ENCODE data around the gene SNX24.
"Not testable (repeated sequence)": the region's sequence is repeated elsewhere in the genome, so short reads cannot be mapped to it uniquely, and the experiment has no call there.

The SNX24 gene

GRCh38 chr5:122959740-122960445 is 114.5 kb downstream of the SNX24 start:
- in situ Hi-C loops (cut with HindIII; ENCODE audit: low sequenced_read_pairs) = no loop called here

DNA sequence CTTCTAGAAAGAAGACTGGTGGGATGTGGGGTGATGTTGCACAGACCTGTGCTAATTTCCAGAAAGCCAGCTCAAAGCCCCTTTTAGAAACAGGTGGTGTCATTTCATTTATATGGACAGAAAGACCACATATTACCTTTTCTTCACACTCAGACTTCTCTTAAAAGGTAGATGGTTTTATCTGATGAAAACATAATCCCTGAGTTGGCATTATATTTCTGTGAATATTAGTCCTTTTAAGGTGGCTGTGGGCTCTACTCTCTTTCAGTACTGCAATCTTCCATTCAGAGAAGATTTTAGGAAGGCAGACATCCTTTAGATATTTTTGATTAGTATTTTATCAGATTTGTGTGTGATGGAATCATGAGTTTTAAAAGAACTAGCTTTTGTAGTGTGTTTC is 117.9 kb downstream of the SNX24 start:
- in situ Hi-C loops (cut with HindIII; ENCODE audit: low sequenced_read_pairs) = no loop called here

DNA sequence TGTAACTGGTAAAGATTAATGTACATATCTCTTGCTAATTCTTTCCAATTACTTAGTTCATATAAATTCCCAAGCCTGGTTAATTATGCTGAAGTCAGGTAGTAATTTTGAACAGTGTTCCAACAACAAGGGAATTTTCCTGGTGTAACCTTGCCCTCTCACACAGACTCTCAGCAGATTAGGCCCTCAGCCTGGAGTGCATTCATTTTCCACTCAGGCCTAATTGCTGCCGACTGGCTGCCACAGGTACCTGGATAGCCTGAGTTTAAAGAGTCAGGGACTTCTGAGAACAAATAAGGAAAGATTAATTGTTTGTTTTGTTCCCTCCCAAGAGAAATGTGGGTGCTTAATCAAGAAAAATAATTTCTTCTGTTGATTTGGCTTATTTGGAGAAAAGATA is 119.7 kb downstream of the SNX24 start:
- in situ Hi-C loops (cut with HindIII; ENCODE audit: low sequenced_read_pairs) = no loop called here

GRCh38 chr5:122967085-122967484 is 121.7 kb downstream of the SNX24 start:
- in situ Hi-C loops (cut with HindIII; ENCODE audit: low sequenced_read_pairs) = no loop called here

DNA sequence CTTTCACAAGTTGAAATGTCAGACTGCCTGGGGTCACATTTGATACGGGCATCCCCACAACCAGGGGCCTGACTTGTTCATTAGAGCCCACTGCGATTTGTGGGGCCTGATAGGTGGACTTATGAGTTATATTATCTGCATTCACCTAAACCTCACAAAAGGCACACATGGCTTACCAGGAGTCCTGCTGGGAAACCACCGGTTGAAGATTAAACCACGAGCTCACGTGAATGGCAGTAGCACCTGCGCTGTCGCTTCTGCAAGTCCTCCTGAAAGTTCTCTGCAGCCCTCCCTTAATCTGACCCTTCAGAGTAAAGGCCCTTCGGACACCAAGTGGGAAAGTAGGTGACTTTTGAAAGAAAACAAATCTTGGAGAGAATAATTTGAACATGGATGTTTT is 122.2 kb downstream of the SNX24 start:
- in situ Hi-C loops (cut with HindIII; ENCODE audit: low sequenced_read_pairs) = no loop called here

DNA sequence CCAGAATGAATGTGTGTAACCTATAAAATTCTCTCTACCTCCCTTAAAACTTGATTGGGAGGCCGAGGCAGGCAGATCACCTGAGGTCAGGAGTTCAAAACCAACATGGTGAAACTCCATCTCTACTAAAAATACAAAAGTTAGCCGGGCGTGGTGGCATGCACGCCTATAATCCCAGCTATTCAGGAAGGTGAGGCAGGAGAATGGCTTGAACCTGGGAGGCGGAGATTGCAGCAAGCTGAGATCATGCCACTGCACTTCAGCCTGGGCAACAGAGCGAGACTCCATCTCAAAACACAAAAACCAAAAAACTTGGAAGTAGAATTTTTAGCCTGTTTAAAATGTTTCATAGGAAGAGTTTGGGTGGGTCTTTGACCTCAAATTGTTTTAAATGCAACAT is 122.6 kb downstream of the SNX24 start:
- in situ Hi-C loops (cut with HindIII; ENCODE audit: low sequenced_read_pairs) = not testable (repeated sequence)

DNA sequence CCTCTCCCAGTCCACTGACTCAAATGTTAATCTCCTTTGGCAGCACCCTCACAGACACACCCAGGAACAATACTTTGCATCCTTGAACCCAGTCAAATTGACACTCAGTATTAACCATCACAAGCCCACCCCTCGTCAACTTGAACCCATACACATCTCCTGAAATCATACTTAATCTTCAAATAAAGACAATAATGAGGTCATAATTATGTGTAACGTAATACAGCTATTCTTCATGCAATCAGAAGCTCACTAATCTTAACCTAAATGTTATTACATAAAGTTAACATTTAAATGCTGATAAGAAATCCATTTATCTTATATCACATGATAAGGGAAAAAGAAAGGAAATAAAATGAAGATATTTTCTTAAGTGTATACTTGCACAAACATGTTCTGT is 125.9 kb downstream of the SNX24 start:
- in situ Hi-C loops (cut with HindIII; ENCODE audit: low sequenced_read_pairs) = no loop called here

DNA sequence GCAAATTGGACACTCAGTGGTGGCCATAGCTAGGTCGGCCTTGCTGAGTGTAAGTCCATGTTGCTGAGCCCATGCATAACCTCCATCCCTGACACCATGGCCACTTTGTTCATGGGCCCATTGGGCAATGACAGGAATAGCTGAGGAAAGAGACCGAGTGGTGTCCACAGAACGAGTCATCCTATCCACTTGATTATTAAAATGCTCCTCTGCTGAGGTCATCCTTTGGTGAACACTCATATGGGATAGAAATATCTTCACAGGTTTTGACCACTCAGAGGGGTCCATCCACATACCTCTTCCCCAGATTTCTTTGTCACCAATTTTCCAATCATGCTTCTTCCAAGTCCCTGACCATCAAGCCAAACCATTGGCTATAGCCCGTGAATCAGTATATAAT is 127.5 kb downstream of the SNX24 start:
- in situ Hi-C loops (cut with HindIII; ENCODE audit: low sequenced_read_pairs) = no loop called here

DNA sequence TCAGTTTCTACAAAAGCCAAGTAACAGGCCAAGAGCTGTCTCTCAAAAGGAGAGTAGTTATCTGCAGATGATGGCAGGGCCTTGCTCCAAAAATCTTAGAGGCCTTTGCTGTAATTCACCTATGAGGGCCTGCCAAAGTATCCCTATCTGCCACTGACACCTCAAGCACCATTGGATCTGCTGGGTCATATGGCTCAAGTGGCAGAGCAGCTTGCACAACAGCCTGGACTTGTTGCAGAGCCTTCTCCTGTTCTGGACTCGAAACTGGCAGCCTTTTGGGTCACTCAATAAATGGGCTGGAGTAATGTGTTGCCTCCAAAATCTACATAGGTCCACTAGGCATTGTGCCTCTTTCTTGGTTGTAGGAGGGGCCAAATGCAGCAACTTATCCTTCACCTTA is 128.3 kb downstream of the SNX24 start:
- in situ Hi-C loops (cut with HindIII; ENCODE audit: low sequenced_read_pairs) = not testable (repeated sequence)

DNA sequence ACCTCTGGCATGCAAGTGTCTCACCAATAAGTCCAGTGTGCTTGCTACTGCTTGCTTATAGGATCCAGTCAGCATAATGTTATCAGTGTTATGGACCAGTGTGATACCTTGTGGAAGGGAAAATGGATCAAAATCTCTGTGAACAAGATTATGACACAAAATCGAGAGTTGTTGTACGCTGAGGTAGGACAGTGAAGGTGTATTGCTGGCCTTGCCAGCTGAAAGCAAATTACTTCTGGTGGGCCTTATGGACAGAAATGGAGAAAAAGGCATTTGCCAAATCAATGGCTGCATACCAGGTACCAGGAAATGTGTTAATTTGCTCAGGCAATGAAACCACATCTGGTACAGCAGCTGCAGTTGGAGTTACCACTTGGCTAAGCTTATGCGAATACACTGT is 128.8 kb downstream of the SNX24 start:
- in situ Hi-C loops (cut with HindIII; ENCODE audit: low sequenced_read_pairs) = not testable (repeated sequence)

DNA sequence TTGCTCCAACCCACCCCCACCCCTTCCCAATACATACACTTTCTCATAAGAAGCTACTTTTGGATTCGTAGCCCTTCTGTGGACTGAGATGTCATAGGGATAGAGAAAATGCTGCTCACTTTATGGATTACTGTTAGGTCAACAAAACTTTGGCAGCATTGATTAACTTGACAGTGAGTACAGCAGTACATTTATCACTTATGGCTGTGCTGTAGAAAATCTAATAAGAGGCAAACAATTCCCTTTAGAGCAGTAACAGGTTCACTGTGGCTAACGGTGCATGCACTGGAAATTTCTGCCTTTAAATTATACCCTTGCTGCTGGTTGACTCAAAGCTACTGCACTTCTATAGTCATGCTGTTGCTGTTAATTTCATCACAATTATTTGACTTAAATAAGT is 131.9 kb downstream of the SNX24 start:
- in situ Hi-C loops (cut with HindIII; ENCODE audit: low sequenced_read_pairs) = no loop called here

DNA sequence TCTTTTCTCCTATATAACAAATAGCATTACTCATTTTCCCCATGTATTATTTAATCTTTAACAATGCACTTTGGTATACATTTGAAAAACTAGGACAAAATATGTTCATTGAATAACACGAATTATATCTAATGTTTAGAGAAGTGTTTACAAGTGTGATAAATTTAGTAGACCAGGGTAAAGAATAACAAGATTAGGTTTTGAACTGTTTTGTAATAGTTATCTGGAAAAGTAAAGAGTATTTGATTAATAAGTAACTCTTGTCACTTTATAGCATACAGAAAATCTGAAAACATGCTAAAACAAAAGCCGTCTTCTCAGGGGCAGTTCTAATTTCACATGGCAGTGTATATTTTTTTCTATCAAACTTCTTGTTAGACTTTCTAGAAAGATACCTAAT is 132.7 kb downstream of the SNX24 start:
- in situ Hi-C loops (cut with HindIII; ENCODE audit: low sequenced_read_pairs) = no loop called here

DNA sequence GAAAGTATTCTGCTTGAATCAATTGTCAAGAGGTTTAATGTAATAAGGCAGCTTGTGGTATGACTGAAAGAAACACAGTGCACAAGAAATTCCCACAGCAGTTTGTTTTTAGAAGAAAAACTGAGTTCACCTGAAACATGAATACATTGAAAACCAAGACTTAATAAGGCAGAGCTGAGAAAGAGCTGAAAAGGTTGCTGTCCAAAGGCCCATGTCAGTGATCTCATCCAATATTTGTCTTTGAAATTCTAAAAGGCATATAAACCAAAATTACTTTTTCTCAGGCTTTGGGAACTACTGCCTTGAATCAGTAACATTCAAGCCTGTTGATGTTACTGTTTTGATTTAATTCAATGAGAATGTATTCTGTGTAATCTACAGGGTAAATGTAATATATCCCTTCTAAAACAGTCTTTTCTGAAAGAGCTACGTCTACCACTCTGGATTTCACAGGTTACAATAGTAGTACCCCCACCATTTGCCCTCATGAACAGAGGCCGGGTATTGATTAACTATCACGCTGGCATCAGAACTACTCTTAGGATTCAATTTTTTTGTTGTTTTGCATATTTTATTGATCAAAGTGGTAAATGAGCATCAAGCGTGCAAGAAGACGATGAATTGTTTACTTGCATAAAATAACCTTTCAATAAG is 133.4 kb downstream of the SNX24 start:
- in situ Hi-C loops (cut with HindIII; ENCODE audit: low sequenced_read_pairs) = no loop called here

DNA sequence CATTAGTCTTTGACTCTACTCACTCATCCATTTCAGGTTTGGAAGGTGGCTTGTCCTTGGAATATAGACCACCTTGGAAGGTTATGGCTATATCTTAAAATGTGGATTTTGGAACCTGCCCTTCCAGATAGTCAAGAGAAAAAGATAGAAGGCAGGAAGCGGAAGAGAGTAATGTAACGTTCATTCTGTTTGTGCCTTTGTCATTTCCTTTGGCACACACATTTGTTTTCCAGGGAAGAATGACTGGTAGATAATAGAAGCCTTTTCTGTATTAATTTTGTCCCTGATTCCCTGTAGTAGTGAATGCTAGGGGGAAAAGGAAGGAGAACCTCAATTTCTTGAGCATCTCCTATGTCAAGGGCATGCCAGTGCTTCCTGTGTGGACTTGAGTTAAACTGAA is 136.4 kb downstream of the SNX24 start:
- in situ Hi-C loops (cut with HindIII; ENCODE audit: low sequenced_read_pairs) = no loop called here

- in situ Hi-C loops (cut with HindIII; ENCODE audit: low sequenced_read_pairs) = no loop called here
Measured at GRCh38 chr5:122982376-122982775, 137.0 kb downstream of the SNX24 start.

DNA sequence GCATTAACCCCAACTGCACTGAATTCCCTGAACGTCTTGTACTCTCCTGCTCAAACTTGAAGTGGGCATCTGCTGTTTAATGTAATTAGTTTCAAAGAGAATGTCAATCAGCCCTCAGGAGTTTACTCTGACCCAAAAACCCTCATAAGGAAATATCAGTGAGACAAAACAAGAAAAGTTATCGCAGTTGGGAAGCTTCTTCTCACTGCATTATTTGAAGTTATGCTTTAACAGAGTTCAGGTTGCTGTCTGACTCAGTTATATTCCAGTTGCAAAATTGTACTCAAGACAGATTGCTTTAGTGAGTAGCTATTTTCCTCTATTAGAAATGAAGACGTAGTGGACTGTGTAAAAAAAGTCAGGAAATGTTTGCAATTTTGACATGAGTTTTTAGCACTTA is 139.0 kb downstream of the SNX24 start:
- in situ Hi-C loops (cut with HindIII; ENCODE audit: low sequenced_read_pairs) = no loop called here

- in situ Hi-C loops (cut with HindIII; ENCODE audit: low sequenced_read_pairs) = no loop called here
Measured at GRCh38 chr5:122985006-122985700, 139.7 kb downstream of the SNX24 start.

- in situ Hi-C loops (cut with HindIII; ENCODE audit: low sequenced_read_pairs) = no loop called here
Measured at GRCh38 chr5:122985954-122986721, 140.7 kb downstream of the SNX24 start.

DNA sequence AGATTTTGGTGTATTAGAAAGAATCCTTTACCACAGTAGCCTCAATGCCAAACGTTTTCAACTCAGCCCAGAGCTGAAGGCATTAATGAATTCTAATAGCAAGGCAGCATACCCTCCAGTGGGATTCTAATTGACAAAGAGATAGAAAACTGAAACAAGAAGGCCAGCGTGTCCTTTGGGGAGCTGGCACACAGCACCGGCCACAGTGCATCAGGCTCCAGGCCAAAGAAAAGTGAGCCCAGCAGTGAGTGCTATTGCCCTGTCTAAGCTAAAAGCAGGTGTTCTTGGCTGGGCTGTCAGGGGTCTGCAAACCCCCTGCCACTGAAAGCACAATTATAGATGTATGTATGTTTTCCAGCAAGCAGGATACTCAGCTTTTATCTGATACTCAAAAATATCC is 150.7 kb downstream of the SNX24 start:
- in situ Hi-C loops (cut with HindIII; ENCODE audit: low sequenced_read_pairs) = no loop called here

DNA sequence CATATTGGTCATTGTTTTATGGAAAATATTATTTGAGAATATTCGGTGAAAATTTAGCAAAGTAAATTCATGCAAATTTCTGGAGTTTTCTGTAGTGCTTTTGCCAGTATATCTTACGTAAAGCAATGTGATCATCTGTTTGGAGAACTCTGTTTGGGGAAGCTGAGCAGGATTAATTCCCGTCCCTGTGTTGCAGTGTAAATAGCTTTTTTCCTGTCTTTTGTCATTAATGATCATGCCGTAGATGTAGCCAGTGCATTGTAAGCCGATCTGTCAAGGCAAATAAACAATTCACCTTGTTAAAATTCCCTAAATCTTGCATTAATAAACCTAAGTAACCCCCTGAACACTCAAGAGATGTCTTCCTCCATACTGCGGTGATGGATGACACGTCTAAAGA is 151.9 kb downstream of the SNX24 start:
- in situ Hi-C loops (cut with HindIII; ENCODE audit: low sequenced_read_pairs) = no loop called here

DNA sequence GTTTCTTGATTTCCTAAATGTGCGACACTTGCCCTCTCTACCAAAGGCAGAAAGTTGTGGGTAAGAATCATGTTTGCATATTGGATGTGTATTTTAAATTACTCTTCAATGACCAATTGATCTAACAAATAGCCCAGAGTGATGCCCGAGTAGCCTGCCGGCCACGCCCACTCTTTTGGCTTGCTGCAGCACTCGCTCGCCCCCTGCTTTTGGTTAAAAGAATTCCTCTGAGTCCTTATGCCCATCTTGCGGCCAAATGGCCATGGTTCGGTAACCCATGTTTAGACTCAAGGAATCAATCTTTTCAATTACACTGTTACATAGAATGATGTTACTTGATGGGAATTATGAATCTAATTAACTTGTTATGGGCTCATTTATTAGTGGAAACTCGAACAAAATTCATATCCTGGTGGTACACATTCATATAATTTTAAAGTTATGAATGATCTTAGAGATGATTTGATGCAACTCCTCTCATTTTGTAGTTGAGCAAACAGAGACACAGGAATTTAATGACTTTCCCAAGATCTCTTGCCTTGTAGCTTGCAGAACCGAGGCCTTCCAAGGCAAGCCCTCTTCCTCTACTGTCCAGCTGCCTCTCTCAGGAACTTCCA is 154.6 kb downstream of the SNX24 start:
- in situ Hi-C loops (cut with HindIII; ENCODE audit: low sequenced_read_pairs) = no loop called here

All from DLD1 (cell line).